AG09319 (cell line): ENCODE data around the gene TMEM200B.
"Not testable (repeated sequence)": the region's sequence is repeated elsewhere in the genome, so short reads cannot be mapped to it uniquely, and the experiment has no call there.

ENCODE experiments used
- DNase-seq: peaks from one replicate; pipeline ENCODE4 v3.0.0-alpha.2; 2010; ENCODE audit warnings: low read depth; ENCODE audit errors: extremely low read depth
- TF ChIP-seq, protein P1 (sequence below): IDR thresholded peaks from 2 replicates; pipeline ENCODE4 v1.5.1; 2011; ENCODE audit warnings: low read depth, mild to moderate bottlenecking, inconsistent platforms, low read length, moderate library complexity

TMEM200B gene

DNA sequence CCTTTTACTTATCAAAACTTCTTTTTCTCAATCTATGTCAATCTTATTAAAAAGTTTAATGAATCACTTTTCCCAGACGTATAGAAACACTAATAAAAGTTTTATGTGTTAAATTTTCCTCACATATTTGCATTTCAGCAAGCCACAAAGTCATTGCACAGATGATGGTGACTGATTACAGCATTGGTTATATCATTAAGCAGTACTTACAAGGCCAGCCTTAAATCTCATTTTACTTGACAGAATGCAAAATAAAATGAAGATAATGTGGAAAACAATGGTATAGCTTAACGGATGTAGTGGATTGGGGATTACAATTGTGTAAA, 39.5 kb downstream of the TMEM200B start:
- TF ChIP-seq, protein P1, sequence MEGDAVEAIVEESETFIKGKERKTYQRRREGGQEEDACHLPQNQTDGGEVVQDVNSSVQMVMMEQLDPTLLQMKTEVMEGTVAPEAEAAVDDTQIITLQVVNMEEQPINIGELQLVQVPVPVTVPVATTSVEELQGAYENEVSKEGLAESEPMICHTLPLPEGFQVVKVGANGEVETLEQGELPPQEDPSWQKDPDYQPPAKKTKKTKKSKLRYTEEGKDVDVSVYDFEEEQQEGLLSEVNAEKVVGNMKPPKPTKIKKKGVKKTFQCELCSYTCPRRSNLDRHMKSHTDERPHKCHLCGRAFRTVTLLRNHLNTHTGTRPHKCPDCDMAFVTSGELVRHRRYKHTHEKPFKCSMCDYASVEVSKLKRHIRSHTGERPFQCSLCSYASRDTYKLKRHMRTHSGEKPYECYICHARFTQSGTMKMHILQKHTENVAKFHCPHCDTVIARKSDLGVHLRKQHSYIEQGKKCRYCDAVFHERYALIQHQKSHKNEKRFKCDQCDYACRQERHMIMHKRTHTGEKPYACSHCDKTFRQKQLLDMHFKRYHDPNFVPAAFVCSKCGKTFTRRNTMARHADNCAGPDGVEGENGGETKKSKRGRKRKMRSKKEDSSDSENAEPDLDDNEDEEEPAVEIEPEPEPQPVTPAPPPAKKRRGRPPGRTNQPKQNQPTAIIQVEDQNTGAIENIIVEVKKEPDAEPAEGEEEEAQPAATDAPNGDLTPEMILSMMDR, result no peak
- DNase-seq, result no peak

DNA sequence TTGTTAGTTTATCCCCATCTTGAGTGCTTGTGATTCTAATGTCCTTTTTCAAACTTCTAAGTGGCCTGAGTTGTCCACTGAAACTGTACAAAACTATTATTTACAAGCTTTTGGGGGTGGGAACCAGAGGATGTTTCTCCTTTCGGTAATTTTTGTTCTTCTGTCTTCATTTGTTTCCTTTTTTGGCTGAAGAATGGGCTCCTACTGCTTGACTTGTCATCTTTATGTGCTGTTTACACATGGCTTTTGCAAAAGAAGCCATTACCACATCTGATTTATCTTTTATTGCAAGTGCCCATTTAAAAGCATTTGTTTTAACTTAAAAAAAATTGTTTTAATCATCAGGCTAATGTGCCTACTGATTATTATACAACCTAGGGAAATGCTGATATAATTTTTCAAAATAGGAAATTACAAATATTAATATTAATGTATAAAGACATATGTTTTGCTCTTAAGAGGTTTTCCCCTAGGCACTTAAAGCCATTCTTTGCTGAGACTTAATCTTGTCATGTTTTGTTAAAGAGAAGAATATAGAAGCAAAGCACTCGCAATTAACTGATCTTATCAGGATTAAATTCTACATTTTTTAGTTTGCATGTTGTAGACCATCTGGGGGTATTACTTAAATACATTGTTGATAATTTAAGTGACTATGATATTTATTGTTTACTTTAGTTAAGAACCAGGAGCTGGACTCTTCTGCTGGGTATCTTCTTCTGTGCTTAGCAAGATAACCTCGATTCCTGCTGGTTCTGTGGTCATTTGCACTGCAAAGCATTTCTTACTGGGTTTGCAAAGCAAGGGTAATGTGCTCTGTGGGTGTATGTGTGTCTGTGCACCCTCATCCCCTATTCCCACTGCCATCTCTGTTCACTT, 40.1 kb downstream of the TMEM200B start:
- no peak for DNase-seq
- TF ChIP-seq, protein P1, result no peak

DNA sequence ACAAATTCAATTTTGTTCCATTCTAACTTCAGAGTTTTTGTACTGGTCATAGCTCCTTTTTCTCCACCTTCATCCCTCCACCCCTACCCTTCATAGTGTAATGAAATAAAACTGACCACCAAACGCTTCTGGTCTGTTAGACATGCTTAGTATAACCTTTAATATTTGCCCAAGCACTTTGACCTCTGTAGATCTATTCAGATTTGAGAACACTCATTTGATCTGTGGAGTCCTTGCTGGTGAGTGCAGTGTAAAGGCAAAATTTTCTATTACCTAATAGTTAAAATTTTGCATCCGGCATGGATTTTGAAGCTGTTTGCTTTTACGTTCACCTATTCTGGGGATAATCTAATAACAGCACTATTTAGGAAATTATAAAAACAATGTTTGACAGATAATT, 41.2 kb downstream of the TMEM200B start:
- no peak for DNase-seq
- TF ChIP-seq, protein P1, result no peak

DNA sequence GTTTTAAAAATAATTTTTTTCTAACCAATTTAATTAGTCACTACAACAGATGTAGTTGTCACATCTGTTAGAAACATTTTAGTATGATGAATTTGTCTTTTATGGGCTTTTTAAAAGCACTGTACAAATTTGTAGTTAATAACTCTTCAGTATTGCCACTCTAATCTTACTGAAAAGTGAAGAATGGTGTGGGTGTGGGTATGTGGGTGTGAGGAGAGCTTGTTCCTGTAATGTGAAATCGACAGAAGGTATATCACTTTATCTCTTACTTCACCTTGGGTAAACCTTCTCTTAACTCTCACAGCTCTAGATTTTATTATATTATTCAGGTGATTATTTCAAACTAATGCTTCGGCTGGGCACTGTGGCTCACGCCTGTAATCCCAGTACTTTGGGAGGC, 42.5 kb downstream of the TMEM200B start:
- DNase-seq, result no peak
- TF ChIP-seq, protein P1, result no peak

DNA sequence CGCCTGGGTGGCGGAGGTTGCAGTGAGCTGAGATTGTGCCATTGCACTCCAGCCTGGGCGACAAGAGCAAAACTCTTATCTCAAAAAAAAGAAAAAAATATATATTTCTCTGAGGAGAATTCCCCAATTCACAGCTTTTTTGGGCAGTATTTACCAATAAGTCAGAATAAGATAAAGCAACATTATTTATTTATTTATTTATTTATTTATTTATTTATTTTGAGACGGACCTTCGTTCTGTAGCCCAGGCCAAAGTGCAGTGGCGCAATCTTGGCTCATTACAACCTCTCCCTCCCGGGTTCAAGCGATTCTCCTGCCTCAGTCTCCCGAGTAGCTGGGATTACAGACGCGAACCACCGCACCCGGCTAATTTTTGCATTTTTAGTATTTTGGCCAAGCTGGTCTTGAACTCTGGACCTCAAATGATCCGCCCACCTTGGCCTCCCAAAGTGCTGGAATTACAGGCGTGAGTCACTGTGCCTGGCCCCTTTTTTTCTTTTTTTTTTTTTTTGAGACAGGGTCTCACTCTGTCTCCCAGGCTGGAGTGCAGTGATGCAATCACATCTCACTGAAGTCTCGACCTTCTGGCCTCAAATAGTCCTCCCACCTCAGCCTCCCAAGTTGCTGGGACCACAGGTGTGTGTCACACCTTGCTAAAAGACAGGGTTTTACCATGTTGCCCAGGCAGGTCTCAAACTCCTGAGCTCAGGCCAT, 43.6 kb downstream of the TMEM200B start:
- DNase-seq, result not testable (repeated sequence)

DNA sequence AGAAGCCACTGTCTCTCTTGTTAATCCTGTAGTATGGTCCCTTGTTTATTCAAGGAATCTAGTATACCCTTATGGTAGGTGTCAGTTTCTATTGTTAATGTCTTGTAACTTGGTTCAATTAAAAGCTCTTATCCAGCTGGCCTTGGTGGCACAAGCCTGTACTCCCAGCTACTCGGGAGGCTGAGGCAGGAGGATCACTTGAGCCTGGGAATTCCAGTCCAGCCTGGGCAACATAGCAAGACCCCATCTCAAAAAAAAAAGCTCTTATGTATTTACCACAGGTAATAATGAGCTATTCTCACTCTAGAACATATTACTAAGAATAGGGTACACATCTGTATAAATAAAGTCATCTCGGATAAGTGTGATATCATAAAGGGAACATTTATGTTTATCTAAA, 46.5 kb downstream of the TMEM200B start:
- TF ChIP-seq, protein P1, result no peak
- DNase-seq, result no peak
